ENCODE measurements around the gene OSBPL2.

OSBPL2 gene

GRCh38 chr20:62344782-62345181 is 106.5 kb downstream of the OSBPL2 start:
- peaks cover 5% of the 10 kb centered on the region for H3K36me3 Mint-ChIP-seq (ENCODE audit: low read depth)
- H3K27me3 Mint-ChIP-seq: peaks cover 3% of the 10 kb centered on the region
- H3K4me3 Mint-ChIP-seq: no peak overlapping the region
- H3K27ac Mint-ChIP-seq: no peak overlapping the region
- H3K4me1 Mint-ChIP-seq: peaks cover 4% of the 10 kb centered on the region
- H3K9me3 Mint-ChIP-seq: peaks cover 8% of the 10 kb centered on the region
- no peak for ATAC-seq
- DNase-seq: no peak
